Loucy (cell line): Measurements from ENCODE around the gene C6orf62.
"Not testable (repeated sequence)": the region's sequence is repeated elsewhere in the genome, so short reads cannot be mapped to it uniquely, and the experiment has no call there.

Experiments used
- CTCF ChIP-seq: fragments of 200-600 bp; sonication (generic); conservative IDR thresholded peaks from 2 replicates; pipeline ENCODE4 v1.5.1; 2014; ENCODE audit warnings: mild to moderate bottlenecking, antibody characterized with exemption, low read length
- EZH2phosphoT487 ChIP-seq: fragments of 200-600 bp; IDR thresholded peaks from 2 replicates; pipeline ENCODE4 v1.6.1; 2018; ENCODE audit warnings: antibody characterized with exemption, mild to moderate bottlenecking, moderate library complexity, borderline replicate concordance

GRCh38 chr6:24678792-24679352 is 40.1 kb downstream of the C6orf62 start:
- not testable (repeated sequence) for TF ChIP-seq CTCF, EZH2phosphoT487
